ENCODE data around the gene RENBP. TPM values are rescaled to one million over a fixed set of nuclear protein-coding genes. Genes with fewer than 3 reads are reported as not detected.

The RENBP gene
- total and polyA plus RNA-seq, 2 of the 13 experiments (the other 11 are each of a cell fraction or from before 2014, with no cell fraction given) = 1.4 to 2.6 TPM

DNA sequence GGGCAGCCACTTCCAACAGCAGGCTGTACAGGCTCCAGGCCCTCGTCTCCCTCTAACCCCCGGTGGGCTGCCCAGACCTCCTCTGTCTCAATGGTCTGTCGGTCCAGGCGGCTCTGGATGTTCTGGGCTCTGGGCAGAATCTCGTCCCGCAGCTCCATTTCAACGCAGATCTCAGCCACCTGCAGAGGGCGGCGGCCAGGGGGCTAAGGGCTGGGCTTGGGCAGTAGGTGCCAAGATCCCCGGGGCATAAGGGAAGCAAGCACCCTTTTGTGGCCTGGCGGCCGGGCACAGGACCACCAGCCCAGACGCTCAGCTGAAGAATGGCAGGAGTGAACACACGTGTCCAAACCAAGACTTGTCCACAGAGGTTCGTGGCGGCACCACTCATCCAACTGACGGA lies 30.7 kb downstream of the RENBP start (continued):
- TF ChIP-seq ZIK1 (CRISPR knock-in tag; IDR thresholded peaks at IDR 0.05; ENCODE audit: borderline replicate concordance, low read depth) = no peak

DNA sequence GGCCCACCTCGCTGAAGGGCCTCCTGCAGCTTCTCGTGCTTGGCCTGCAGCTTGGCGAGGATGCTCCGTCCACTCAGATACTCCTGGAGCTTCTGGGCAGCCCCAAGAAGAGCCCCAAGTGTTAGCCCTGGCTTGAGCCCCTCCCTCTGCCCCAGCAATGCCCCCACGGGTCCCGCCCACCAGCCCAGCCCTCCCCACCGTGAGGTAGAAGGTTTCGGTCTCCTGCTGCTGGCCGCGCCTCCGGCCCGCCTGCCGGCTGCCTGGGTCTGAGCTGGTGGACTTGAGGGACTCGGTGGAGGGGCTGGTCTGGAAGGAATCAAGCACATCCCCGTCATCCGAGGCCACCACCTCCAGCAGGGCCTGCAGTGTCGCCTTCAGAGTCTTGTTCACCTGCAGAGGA lies 31.2 kb downstream of the RENBP start:
- in situ Hi-C loops (cut with HindIII; ENCODE audit: extremely low pct_ligation_motif_present, low pct_unique_long_range_greater_than_20kb) = no loop called here
- no peak overlapping the region for H3K27ac ChIP-seq (ENCODE audit: extremely low read length, insufficient read depth, low read length)
- H3K27me3 ChIP-seq (ENCODE audit: control insufficient read depth in 1 of 2, insufficient read depth in 2 of 2, low read length in 2 of 2) = no peaks in the 10 kb centered on the region; a peak in 2 of 5 replicates
- no TSS peak for BruUV-seq (replicated peaks)
- H4K20me1 ChIP-seq (ENCODE audit: insufficient read depth, low read length) = no peaks in the 10 kb centered on the region
- H3K4me2 ChIP-seq (ENCODE audit: low read depth, low read length) = no peak overlapping the region
- ChIA-PET CTCF (ENCODE audit: low intra/inter-chr PET ratio, low total read pairs) (no interaction called here), POLR2A (no interaction called here)
- peaks cover 5% of the 10 kb centered on the region for H3K4me1 ChIP-seq (ENCODE audit: insufficient read depth, low read length)
- FAIRE-seq = no peak
- intact Hi-C loops (cut with micrococcal nuclease; ENCODE audit: unreplicated experiment) = no loop called here
- DNase-seq (ENCODE audit: low spot score) = no peak
- no peaks in the 10 kb centered on the region for H3K79me2 ChIP-seq (ENCODE audit: insufficient read depth, low read length)
- TF ChIP-seq KDM1A (CRISPR knock-in tag; IDR thresholded peaks at IDR 0.05) (no peak), ZNF549 (CRISPR knock-in tag; IDR thresholded peaks at IDR 0.05) (no peak), ZNF317 (CRISPR knock-in tag; IDR thresholded peaks at IDR 0.05) (no peak), KLF16 (CRISPR knock-in tag; IDR thresholded peaks at IDR 0.05) (no peak)
- TF ChIP-seq, protein P1, sequence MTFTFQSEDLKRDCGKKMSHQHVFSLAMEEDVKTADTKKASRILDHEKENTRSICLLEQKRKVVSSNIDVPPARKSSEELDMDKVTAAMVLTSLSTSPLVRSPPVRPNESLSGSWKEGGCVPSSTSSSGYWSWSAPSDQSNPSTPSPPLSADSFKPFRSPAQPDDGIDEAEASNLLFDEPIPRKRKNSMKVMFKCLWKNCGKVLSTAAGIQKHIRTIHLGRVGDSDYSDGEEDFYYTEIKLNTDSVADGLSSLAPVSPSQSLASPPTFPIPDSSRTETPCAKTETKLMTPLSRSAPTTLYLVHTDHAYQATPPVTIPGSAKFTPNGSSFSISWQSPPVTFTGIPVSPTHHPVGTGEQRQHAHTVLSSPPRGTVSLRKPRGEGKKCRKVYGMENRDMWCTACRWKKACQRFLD (CRISPR knock-in tag; IDR thresholded peaks at IDR 0.05; ENCODE audit: borderline replicate concordance) = no peak
- H3K9me3 ChIP-seq (ENCODE audit: low read length) = no peaks in the 10 kb centered on the region
- no peaks in the 10 kb centered on the region for H3K36me3 ChIP-seq (replicated peaks in 1 of 2; ENCODE audit: control insufficient read depth in 1 of 2, insufficient read depth in 2 of 2, low read length in 2 of 2)
- ATAC-seq = no peak
- H3K4me3 ChIP-seq (replicated peaks in 1 of 3; ENCODE audit: insufficient read depth in 1 of 3, low read depth in 2 of 3, low read length in 3 of 3) = no peak overlapping the region
- H2AFZ ChIP-seq (ENCODE audit: low read length) = no peak overlapping the region
- H3K9ac ChIP-seq (ENCODE audit: insufficient read depth, low read depth, low read length) = no peak overlapping the region
- WGBS (ENCODE audit: low lambda C conversion rate) = no CpG with 5 or more reads among the region's 17 CpGs

DNA sequence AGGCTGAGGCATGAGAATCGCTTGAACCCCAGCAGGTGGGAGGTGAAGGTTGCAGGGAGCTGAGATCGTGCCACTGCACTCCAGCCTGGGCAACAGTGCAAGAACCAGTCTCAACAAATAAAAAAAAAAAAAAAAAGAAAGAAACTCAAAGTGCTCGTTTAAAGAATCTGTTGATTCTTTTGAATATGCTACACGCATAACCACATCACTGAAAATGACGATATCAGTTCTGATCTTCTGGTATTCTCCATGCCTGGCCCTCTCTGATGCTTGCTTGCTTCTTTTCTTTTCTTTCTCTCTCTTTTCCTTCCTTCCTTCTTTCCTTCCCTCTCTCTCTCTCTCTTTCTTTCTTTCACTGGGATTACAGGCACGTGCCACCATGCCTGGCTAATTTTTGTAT lies 32.6 kb downstream of the RENBP start:
- Histone ChIP-seq H2AFZ (ENCODE audit: low read length) (no peak overlapping the region), H3K27ac (ENCODE audit: extremely low read length, insufficient read depth, low read length) (no peak overlapping the region), H3K36me3 (replicated peaks in 1 of 2; ENCODE audit: control insufficient read depth in 1 of 2, insufficient read depth in 2 of 2, low read length in 2 of 2) (no peaks in the 10 kb centered on the region), H3K27me3 (ENCODE audit: control insufficient read depth in 1 of 2, insufficient read depth in 2 of 2, low read length in 2 of 2) (no peaks in the 10 kb centered on the region; a peak in 2 of 5 replicates), H3K4me1 (ENCODE audit: insufficient read depth, low read length) (peaks cover 5% of the 10 kb centered on the region), H4K20me1 (ENCODE audit: insufficient read depth, low read length) (no peaks in the 10 kb centered on the region), H3K9me3 (ENCODE audit: low read length) (no peaks in the 10 kb centered on the region), H3K4me3 (replicated peaks in 1 of 3; ENCODE audit: insufficient read depth in 1 of 3, low read depth in 2 of 3, low read length in 3 of 3) (no peak overlapping the region), H3K4me2 (ENCODE audit: low read depth, low read length) (no peak overlapping the region), H3K79me2 (ENCODE audit: insufficient read depth, low read length) (no peaks in the 10 kb centered on the region), H3K9ac (ENCODE audit: insufficient read depth, low read depth, low read length) (no peak overlapping the region)
- intact Hi-C loops (cut with micrococcal nuclease; ENCODE audit: unreplicated experiment) (no loop called here), in situ Hi-C loops (cut with HindIII; ENCODE audit: extremely low pct_ligation_motif_present, low pct_unique_long_range_greater_than_20kb) (no loop called here)
- no TSS peak for BruUV-seq (replicated peaks)
- ChIA-PET CTCF (ENCODE audit: low intra/inter-chr PET ratio, low total read pairs) (no interaction called here), POLR2A (interaction anchor here (1.4 kb wide), 1 partner anchor 11 kb away, joined by 3 read pairs; no protein-coding TSS in a partner anchor)
- no peak for DNase-seq (ENCODE audit: low spot score)
- FAIRE-seq = no peak
- WGBS (ENCODE audit: low lambda C conversion rate) = 48% methylated on average over 6 of the region's 6 CpGs
- ATAC-seq = no peak
- no peak for TF ChIP-seq ZNF329 (CRISPR knock-in tag; IDR thresholded peaks at IDR 0.05; ENCODE audit: low read depth)
- TF ChIP-seq RORA (CRISPR knock-in tag; IDR thresholded peaks at IDR 0.05) = no peak
- TF ChIP-seq FOXA3 (CRISPR knock-in tag; IDR thresholded peaks at IDR 0.05) = no peak
- no peak for TF ChIP-seq ZNF136 (CRISPR knock-in tag; IDR thresholded peaks at IDR 0.05; ENCODE audit: low read depth)
- no peak for TF ChIP-seq DMAP1 (CRISPR knock-in tag; IDR thresholded peaks at IDR 0.05)
- TF ChIP-seq ZBTB21 (CRISPR knock-in tag; IDR thresholded peaks at IDR 0.05) = no peak
- no peak for TF ChIP-seq PAF1 (CRISPR knock-in tag; IDR thresholded peaks at IDR 0.05)
- TF ChIP-seq ZBTB20 (CRISPR knock-in tag; IDR thresholded peaks at IDR 0.05; ENCODE audit: borderline replicate concordance, low read depth) = no peak
- no peak for TF ChIP-seq NCOA2 (CRISPR knock-in tag; IDR thresholded peaks at IDR 0.05)

Measured in HepG2 (cell line).